ENCODE measurements around the gene WEE2.
"Not testable (repeated sequence)": the region's sequence is repeated elsewhere in the genome, so short reads cannot be mapped to it uniquely, and the experiment has no call there.

Gene WEE2

GRCh38 chr7:141712603-141713255 is 4.6 kb downstream of the WEE2 start:
- no peak for DNase-seq

DNA sequence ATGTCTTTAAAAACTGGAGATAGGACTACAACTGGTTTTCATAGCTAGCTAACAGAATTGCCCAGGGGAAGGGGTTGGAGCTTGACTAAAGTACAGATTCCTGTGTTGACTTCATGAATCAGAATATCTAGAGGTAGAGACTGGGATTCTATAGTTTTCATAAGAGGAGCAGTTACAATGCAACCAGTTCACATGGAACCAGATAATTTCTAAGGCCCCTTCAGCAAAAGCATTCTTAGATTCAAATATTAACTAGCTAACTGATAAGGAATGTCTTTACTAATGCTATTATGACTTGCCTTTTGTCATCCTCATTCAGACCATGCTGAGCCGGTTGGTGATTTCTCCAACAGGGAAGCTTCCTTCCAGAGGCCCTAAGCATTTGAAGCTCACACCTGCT is 5.7 kb downstream of the WEE2 start:
- no peak for DNase-seq

GRCh38 chr7:141714571-141714970 is 6.4 kb downstream of the WEE2 start:
- no peak for DNase-seq

- DNase-seq = no peak
Measured at GRCh38 chr7:141715018-141715417, 6.9 kb downstream of the WEE2 start.

GRCh38 chr7:141715794-141716689 is 7.9 kb downstream of the WEE2 start:
- DNase-seq = no peak

DNA sequence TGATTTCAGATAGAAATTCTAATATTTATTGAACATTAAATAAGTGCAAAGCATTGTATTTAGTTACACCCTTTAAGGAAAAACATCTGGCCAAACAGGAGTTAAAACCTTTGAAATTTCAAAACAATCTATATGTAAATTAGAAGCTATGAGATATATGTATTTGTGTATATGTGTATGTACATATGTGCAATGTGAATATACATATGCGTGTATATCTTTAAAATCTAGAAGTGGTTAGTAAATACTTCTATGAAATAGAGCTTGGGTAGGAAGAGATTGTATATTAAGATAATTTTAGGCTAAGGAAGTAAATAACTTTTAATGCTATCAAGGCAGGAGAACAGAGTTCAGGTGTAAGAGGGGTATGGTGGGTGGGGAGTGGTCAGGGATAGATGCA is 9.3 kb downstream of the WEE2 start:
- DNase-seq = no peak

- DNase-seq = no peak
Measured at GRCh38 chr7:141722529-141722928, 14.4 kb downstream of the WEE2 start.

GRCh38 chr7:141729020-141729419 is 20.9 kb downstream of the WEE2 start:
- no peak for DNase-seq

DNA sequence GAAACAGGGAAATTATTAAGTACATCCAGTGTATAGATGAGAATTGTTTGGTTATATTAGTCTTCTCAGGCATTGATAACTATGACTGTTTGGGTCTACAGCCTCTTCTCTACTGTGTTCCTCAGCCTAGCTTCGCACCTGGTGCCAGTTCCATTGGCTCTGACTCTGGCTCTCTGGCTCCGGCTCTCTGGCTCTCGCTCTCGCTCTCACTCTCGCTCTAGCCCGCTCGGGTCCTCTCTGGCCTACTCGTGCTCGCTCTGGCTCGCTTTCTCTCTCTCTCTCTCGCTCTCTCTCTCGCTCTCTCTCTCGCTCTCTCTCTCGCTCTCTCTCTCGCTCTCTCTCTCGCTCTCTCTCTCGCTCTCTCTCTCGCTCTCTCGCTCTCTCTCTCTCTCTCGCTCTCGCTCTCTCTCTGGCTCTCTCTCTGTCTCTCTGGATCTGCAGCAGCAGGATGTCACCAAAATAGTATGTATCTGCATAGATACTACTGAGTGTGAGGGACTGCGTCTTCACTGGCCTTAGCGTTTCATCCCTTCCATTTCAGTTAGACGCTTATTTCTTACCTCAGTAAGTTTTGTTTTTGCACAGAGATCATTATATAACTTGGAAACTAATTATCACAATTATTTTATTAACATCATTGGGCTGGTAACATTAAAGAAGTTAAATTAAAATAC is 23.5 kb downstream of the WEE2 start:
- DNase-seq = peak in 3 of 56 donors; percentile 1 to 4 (median 1)

DNA sequence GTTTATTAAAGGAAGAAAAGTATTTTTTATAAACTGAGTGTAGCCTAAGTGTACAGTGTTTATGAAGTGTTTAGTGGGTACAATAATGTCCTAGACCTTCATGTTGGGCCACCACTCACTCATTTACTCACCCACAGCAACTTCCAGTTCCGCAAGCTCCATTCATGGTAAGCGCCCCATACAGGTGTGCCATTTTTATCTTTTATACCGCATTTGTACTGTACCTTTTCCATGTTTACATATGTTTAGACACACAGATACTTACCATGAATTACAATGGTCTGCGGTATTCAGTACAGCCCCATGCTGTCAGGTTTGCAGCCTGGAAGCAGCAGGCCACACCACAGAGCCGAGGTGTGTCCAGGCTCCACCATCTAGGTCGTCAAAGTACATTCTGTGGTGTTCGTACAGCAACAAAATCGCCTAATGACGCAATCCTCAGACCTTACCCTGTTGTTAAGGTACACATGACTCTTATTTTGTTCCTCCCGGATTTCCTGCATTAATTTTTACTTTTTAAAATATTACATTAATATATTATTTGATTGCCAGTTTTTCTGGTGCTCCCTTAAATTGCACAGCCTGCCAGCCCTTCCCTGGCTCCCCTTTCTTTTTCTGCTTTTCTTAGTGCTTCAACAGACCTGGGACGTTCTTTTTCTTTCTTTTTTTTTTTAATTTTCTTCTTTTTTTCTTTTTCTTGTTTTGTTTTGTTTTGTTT is 29.1 kb downstream of the WEE2 start:
- DNase-seq = no peak

DNA sequence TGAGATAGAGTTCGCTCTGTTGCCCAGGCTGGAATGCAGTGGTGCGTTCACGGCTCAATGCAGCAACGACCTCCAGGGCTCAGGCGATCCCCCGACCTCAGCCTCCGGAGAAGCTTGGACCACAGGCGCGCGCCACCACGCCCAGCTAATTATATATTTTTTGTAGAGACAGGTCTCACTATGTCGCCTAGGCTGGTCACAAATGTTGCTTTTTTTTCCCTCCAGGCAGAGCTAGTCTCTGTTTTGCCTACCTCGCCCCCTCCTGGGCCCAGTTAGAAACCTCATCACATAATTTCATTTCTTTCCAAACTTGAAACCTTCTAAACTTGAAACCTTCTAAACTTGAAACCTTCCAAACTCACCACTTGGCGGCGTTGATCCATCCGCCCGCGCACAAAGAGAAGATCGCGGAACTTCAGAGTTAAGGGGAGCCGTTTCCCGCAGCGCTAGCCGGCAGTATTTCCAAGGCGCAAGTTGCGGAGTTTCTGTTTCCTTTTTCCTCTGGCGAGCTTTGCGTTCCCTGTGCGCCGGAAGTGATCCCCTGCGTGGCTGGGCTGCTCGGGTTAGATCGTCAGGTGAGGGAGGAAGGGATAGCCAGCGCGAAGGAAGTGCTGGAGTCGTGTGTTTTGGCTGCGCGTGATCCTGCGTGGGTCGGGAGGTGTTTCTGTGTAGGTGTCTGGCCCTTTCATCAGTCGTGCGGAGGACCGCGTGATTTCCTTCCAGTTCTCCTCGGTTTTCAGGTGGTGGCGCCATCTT is 29.9 kb downstream of the WEE2 start, which contains the start of gene SSBP1:
Gene SSBP1 (plus strand): TSS at position 523 of the 756 bp plus-strand sequence. CDS start 809 bp downstream, outside the sequence.
- peak; percentile 37 to 95 (median 84) for DNase-seq

- DNase-seq = no peak
Measured at GRCh38 chr7:141738592-141739013, 30.4 kb downstream of the WEE2 start.

- no peak for DNase-seq
Measured at GRCh38 chr7:141739250-141739649, 31.1 kb downstream of the WEE2 start.

DNA sequence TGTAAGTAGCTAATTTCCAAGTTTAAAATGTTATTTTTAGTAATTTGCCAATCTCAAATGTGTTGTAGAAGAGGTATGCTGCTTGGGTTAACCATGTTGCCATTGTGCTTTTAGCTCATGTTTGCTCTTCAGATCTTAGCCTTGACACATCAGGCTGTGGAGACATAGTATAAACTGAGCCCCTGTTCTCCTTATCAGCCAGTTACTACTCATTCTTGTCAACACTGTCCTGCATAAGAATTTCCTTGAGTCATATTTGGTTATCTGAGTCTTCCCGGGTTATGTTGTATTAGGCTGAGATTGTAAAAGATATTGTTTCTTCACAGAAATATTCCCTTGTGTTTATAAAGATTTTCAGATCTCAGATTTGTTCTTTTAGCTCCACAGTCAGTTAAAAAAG is 34.1 kb downstream of the WEE2 start:
- no peak for DNase-seq

DNA sequence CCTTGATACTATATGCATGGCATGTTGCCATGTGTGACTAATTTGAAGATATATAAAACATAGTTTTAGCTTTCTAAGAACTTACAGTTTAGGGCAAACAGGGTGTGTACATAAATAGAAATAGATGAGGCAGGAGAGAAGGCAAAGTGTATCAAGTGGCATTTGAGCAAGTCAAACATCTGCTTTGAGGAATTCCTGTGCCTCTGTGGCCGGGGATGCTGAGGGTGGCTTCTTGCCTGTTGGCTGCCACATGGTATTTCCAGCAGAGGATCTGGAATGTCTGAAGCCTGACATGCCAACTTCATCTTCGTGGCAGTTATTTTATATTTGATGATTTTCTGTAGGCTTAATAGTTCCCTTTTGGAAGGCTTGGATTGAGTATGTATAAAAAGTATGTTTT is 36.0 kb downstream of the WEE2 start:
- no peak for DNase-seq

GRCh38 chr7:141748396-141748795 is 40.2 kb downstream of the WEE2 start:
- no peak for DNase-seq

DNA sequence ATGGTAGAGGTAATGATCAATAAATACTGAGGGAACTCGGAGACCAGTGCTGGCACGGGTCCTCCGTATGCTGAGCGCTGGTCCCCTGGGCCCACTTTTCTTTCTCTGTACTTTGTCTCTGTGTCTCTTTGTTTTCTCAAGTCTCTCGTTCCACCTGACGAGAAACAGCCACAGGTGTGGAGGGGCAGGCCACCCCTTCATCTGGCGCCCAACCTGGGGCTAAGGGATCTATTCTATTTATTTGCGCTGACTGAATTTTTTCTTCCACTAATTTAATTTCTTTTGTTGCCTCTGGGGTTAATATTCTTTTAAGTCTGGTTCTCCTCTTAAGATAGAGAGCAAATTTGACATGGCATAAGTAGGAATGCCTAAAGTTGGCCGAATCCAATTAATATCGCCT is 43.8 kb downstream of the WEE2 start:
- DNase-seq = not testable (repeated sequence)

DNA sequence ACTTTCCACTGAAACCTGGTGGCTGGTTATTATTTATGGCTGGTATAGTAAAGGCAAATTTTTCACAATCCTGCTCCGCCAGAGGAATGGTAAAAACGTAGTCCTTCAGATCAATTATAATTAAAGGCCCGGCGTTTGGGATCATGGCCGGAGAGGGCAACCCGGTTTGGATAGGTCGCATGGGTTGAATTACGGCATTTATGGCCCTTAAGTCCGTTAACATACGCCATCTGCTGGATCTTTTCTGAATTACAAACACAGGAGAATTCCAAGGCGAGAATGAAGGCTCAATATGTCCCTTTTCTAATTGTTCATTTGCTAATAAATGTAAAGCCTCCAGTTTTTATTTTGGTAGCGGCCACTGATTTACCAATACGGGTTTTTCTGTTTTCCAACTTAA is 44.5 kb downstream of the WEE2 start:
- no peak for DNase-seq

DNA sequence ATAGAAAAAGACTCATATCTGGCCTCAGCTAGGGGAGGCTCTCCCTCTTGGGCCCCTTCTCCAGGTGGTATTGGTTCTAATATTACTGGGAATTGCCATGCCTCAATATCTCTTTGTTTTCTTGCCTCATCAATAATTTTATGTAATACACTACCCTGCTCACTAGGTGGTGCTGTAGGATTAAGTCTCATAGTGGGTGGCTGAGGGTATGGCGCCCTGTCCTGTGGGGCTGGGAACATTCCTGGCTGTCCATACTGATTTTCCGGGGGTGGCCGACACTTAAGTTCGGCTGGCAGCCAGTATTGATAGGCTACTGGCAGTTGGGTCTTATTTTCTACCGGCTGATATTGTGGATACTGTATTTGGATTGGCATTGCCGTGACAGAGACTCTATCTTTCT is 46.8 kb downstream of the WEE2 start:
- no peak for DNase-seq

GRCh38 chr7:141763797-141764196 is 55.6 kb downstream of the WEE2 start, which contains the start of gene TAS2R3:
TSS of gene TAS2R3 (plus strand) at chr7:141764097. CDS start at chr7:141764159, 62 bp downstream.
- DNase-seq = no peak
